Posterior vena cava (tissue), 2 donors: ENCODE measurements around the gene TBX2. TPM values are rescaled to one million over a fixed set of nuclear protein-coding genes. Genes with fewer than 3 reads are reported as not detected.
"Not testable (repeated sequence)": the region's sequence is repeated elsewhere in the genome, so short reads cannot be mapped to it uniquely, and the experiment has no call there.

Source experiments
- DNase-seq: peaks from one replicate; pipeline ENCODE4 v3.0.0-alpha.2; 2020; ENCODE audit warnings: low spot score
- intact Hi-C, 2 donors: fragments of 100-400 bp; cut with DNase I; formaldehyde crosslinking; loops; one replicate each; pipeline versions ENCODE4 v1.14.1 to v1.14.2; 2022 to 2023
- long read RNA-seq, 2 donors: library from polyadenylated mRNA; unstranded; transcript quantifications; one replicate each; pipeline ENCODE4 v2.0.0, GENCODE V29; 2020 to 2021
- total RNA-seq, 2 donors: library from RNA; stranded (reverse); fragmentation: NEBNext Ultra II Directional; extraction: Animal tissue kit (Norgen Biotek cat#: 25700); gene quantifications; one replicate each; pipeline ENCODE4 v1.2.1, GENCODE V29; 2021
- donor health status: DM: yes; HTN: yes; CAD: no.
- donor health status: DM: yes; HTN: yes; CAD: no.

The TBX2 gene
- 10 to 100 TPM; 11.2 to 16.5 TPM for total RNA-seq
- long read RNA-seq, donor 1, partial matches to known transcripts = 4 of 11 reads
- long read RNA-seq, donor 1, other reads (novel, unspliced or antisense) = 3 of 11 reads
- long read RNA-seq, donor 2, partial matches to known transcripts = 6 of 6 reads
- long read RNA-seq, donor 2, other reads (novel, unspliced or antisense) = 0 of 6 reads

GRCh38 chr17:61399131-61400065 is at the start of gene TBX2:
Gene TBX2 (plus strand): TSS chr17:61399843. CDS start chr17:61400177, 334 bp downstream.
- DNase-seq = no peak
- intact Hi-C loops = loop anchor here (10.0 kb wide), 2 partner anchors 395 to 675 kb away; no protein-coding TSS in a partner anchor

GRCh38 chr17:61351745-61352407 is 47.8 kb upstream of the TBX2 start:
- intact Hi-C loops = no loop called here

GRCh38 chr17:61352408-61352770 is 47.3 kb upstream of the TBX2 start:
- intact Hi-C loops = no loop called here

More at GRCh38 chr17:61351745-61352407, 47.8 kb upstream of the TBX2 start:
- DNase-seq = no peak

GRCh38 chr17:61352781-61353491 is 46.7 kb upstream of the TBX2 start:
- intact Hi-C loops = no loop called here
- DNase-seq = no peak

More at GRCh38 chr17:61352408-61352770, 47.3 kb upstream of the TBX2 start:
- no peak for DNase-seq

GRCh38 chr17:61353615-61354014 is 46.0 kb upstream of the TBX2 start:
- intact Hi-C loops = no loop called here

GRCh38 chr17:61354895-61355874 is 44.5 kb upstream of the TBX2 start:
- intact Hi-C loops = no loop called here
- DNase-seq = peak; percentile 12

More at GRCh38 chr17:61353615-61354014, 46.0 kb upstream of the TBX2 start:
- DNase-seq = no peak

GRCh38 chr17:61357061-61357460 is 42.6 kb upstream of the TBX2 start:
- intact Hi-C loops = loop anchor here in 1 of 2 donors (2.0 kb wide), 1 partner anchor 16 kb away; no protein-coding TSS in a partner anchor
- not testable (repeated sequence) for DNase-seq

- DNase-seq, intact Hi-C loops: not testable (repeated sequence)
Observed at GRCh38 chr17:61359513-61359912, 40.1 kb upstream of the TBX2 start.

GRCh38 chr17:61360318-61360943 is 39.2 kb upstream of the TBX2 start:
- intact Hi-C loops = no loop called here
- no peak for DNase-seq

- no peak for DNase-seq
- intact Hi-C loops = no loop called here
Observed at GRCh38 chr17:61361084-61361483, 38.6 kb upstream of the TBX2 start.

- intact Hi-C loops = loop anchor here in 1 of 2 donors (2.0 kb wide), 1 partner anchor 70 kb away; no protein-coding TSS in a partner anchor
- DNase-seq = no peak
Observed at GRCh38 chr17:61362396-61362795, 37.2 kb upstream of the TBX2 start.

GRCh38 chr17:61362852-61363600 is 36.6 kb upstream of the TBX2 start:
- intact Hi-C loops = loop anchor here in 1 of 2 donors (2.0 kb wide), 1 partner anchor 70 kb away; no protein-coding TSS in a partner anchor

GRCh38 chr17:61363601-61364462 is 35.8 kb upstream of the TBX2 start:
- intact Hi-C loops = loop anchor here in 1 of 2 donors (2.0 kb wide), 1 partner anchor 69 kb away; no protein-coding TSS in a partner anchor
- no peak for DNase-seq

More at GRCh38 chr17:61362852-61363600, 36.6 kb upstream of the TBX2 start:
- no peak for DNase-seq

- intact Hi-C loops = no loop called here
- DNase-seq = no peak
Observed at GRCh38 chr17:61364463-61364846, 35.2 kb upstream of the TBX2 start.

- intact Hi-C loops = no loop called here
- DNase-seq = no peak
Observed at GRCh38 chr17:61366076-61366714, 33.4 kb upstream of the TBX2 start.
